ENCODE results near the gene EBLN1. TPM values are rescaled to one million over a fixed set of nuclear protein-coding genes. Genes with fewer than 3 reads are reported as not detected.

Gene EBLN1
- not detected in 2 replicates for total RNA-seq (ENCODE audit: low replicate concordance)

DNA sequence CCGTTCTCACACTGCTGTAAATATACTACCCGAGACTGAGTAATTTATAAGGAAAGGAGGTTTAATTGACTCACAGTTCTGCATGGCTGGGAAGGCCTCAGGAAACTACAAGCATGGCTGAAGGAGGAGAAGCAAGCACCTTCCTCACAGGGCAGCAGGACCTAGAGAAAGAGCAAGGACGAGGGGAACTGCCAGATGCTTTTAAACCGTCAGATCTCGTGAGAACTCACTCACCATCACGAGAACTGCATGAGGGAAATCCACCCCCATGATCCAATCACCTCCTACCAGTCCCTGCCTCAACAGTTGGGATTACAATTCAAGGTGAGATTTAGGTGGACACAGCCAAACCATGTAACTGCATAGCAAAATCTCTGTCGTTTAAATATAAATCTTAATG lies at the start of gene EBLN1:
Gene EBLN1 (minus strand): TSS at position 174 of the 400 bp plus-strand sequence. CDS start 8,032 bp downstream, outside the sequence.
- Histone ChIP-seq H3F3A (ENCODE audit: low read depth) (peaks cover 11% of the 10 kb centered on the region), H3K36me3 (no peaks in the 10 kb centered on the region), H3K4me1 (peaks cover 14% of the 10 kb centered on the region), H4K20me1 (ENCODE audit: low read depth) (no peaks in the 10 kb centered on the region), H3K4me3 (no peak within 1 kb of the TSS), H3K9me3 (ENCODE audit: low read depth) (no peaks in the 10 kb centered on the region), H3K4me2 (peak within 1 kb of the TSS; percentile 41), H3K9ac (no peak within 1 kb of the TSS), H3K79me2 (ENCODE audit: low read depth) (no peaks in the 10 kb centered on the region), H3K27me3 (no peaks in the 10 kb centered on the region), H3K27ac (no peak within 1 kb of the TSS), H2AFZ (replicated peaks) (no peak within 1 kb of the TSS)
- no peak for DNase-seq (ENCODE audit: low spot score)
- H3K27ac Mint-ChIP-seq: no peak within 1 kb of the TSS
- TF ChIP-seq, protein P1, sequence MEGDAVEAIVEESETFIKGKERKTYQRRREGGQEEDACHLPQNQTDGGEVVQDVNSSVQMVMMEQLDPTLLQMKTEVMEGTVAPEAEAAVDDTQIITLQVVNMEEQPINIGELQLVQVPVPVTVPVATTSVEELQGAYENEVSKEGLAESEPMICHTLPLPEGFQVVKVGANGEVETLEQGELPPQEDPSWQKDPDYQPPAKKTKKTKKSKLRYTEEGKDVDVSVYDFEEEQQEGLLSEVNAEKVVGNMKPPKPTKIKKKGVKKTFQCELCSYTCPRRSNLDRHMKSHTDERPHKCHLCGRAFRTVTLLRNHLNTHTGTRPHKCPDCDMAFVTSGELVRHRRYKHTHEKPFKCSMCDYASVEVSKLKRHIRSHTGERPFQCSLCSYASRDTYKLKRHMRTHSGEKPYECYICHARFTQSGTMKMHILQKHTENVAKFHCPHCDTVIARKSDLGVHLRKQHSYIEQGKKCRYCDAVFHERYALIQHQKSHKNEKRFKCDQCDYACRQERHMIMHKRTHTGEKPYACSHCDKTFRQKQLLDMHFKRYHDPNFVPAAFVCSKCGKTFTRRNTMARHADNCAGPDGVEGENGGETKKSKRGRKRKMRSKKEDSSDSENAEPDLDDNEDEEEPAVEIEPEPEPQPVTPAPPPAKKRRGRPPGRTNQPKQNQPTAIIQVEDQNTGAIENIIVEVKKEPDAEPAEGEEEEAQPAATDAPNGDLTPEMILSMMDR (IDR thresholded peaks at IDR 0.05): no peak
- no peak for TF ChIP-seq EZH2phosphoT487 (IDR thresholded peaks at IDR 0.05)
- no peak for TF ChIP-seq EZH2 (IDR thresholded peaks at IDR 0.05)
- H3K4me1 Mint-ChIP-seq: no peaks in the 10 kb centered on the region
- peaks cover 8% of the 10 kb centered on the region for H3K27me3 Mint-ChIP-seq (ENCODE audit: insufficient read depth, low read depth)
- H3K36me3 Mint-ChIP-seq: no peaks in the 10 kb centered on the region
- no peak within 1 kb of the TSS for H3K4me3 Mint-ChIP-seq
- no peaks in the 10 kb centered on the region for H3K9me3 Mint-ChIP-seq

DNA sequence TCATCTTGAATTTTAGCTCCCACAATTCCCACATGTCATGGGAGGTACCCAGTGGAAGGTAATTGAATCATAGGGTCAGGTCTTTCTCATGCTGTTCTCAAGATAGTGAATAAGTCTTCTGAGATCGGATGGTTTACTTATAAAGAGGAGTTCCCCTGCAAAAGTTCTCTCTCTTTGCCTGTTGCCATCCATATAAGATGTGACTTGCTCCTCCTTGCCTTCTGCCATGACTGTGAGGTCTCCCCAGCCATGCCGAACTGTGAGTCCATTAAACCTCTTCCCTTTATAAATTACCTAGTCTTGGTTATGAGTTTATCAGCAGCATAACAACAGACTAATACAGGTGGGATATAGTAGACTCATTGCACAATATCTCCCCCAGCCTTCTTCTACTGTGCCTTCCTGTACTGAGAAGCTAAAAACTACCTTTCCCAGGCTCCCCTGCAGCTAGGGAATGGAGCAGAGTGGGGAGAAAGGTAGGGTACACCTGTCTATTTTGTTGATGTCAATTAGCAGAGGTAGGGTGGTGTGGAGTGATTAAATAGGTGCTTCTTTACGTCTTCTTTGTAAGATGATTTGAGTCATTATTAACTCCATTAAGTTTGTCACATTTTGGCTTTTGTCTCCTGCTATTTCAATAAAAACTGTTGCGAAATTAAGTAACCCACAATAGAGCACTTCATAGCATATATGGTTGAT lies 48.2 kb upstream of the EBLN1 start:
- Histone ChIP-seq H3K27me3 (no peaks in the 10 kb centered on the region), H3K79me2 (ENCODE audit: low read depth) (no peaks in the 10 kb centered on the region), H3K4me2 (no peak overlapping the region), H3K4me3 (no peak overlapping the region), H3F3A (ENCODE audit: low read depth) (no peaks in the 10 kb centered on the region), H3K9ac (no peak overlapping the region), H4K20me1 (ENCODE audit: low read depth) (no peaks in the 10 kb centered on the region), H2AFZ (replicated peaks) (no peak overlapping the region), H3K36me3 (no peaks in the 10 kb centered on the region), H3K27ac (no peak overlapping the region), H3K4me1 (no peaks in the 10 kb centered on the region), H3K9me3 (ENCODE audit: low read depth) (no peaks in the 10 kb centered on the region)
- peaks cover 10% of the 10 kb centered on the region for H3K27me3 Mint-ChIP-seq (ENCODE audit: insufficient read depth, low read depth)
- no peaks in the 10 kb centered on the region for H3K9me3 Mint-ChIP-seq
- no peaks in the 10 kb centered on the region for H3K4me1 Mint-ChIP-seq
- H3K4me3 Mint-ChIP-seq: no peak overlapping the region
- no peak for DNase-seq (ENCODE audit: low spot score)
- TF ChIP-seq EZH2 (IDR thresholded peaks at IDR 0.05) (no peak), EZH2phosphoT487 (IDR thresholded peaks at IDR 0.05) (no peak)
- TF ChIP-seq, protein P1 (IDR thresholded peaks at IDR 0.05): no peak
- no peaks in the 10 kb centered on the region for H3K36me3 Mint-ChIP-seq
- H3K27ac Mint-ChIP-seq: no peak overlapping the region

DNA sequence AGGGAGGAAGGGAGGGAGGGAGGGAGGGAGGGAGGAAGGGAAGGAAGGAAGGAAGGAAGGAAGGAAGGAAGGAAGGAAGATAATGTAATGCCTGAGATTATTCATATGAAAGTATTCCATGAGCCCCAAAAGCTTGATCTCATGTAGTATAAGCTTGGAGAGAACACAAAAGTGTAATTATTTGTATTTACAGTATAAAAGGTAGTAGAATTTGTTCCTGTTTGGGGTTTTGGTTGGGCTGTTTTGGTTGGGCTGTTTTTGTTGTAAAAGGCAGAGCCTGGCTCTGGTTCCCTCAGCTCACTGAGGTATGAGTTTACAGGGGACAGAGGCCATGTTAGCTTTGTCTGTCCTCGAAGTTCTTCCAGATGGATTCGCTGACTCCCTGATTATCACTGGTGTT lies 45.3 kb upstream of the EBLN1 start:
- Histone ChIP-seq H3K36me3 (no peaks in the 10 kb centered on the region), H3K9ac (no peak overlapping the region), H3F3A (ENCODE audit: low read depth) (no peaks in the 10 kb centered on the region), H3K27ac (no peak overlapping the region), H3K4me2 (no peak overlapping the region), H3K9me3 (ENCODE audit: low read depth) (no peaks in the 10 kb centered on the region), H3K4me1 (no peaks in the 10 kb centered on the region), H3K79me2 (ENCODE audit: low read depth) (no peaks in the 10 kb centered on the region), H3K27me3 (peaks cover 20% of the 10 kb centered on the region), H2AFZ (replicated peaks) (no peak overlapping the region), H4K20me1 (ENCODE audit: low read depth) (no peaks in the 10 kb centered on the region), H3K4me3 (no peak overlapping the region)
- Mint-ChIP-seq H3K4me3 (no peak overlapping the region), H3K9me3 (no peaks in the 10 kb centered on the region), H3K4me1 (no peaks in the 10 kb centered on the region), H3K27ac (no peak overlapping the region), H3K36me3 (no peaks in the 10 kb centered on the region), H3K27me3 (ENCODE audit: insufficient read depth, low read depth) (peaks cover 7% of the 10 kb centered on the region)
- no peak for DNase-seq (ENCODE audit: low spot score)
- no peak for TF ChIP-seq EZH2phosphoT487 (IDR thresholded peaks at IDR 0.05)
- TF ChIP-seq, protein P1 (IDR thresholded peaks at IDR 0.05): no peak
- TF ChIP-seq EZH2 (IDR thresholded peaks at IDR 0.05): no peak
